GM18502 (cell line): ENCODE results near the gene ZFPM1.

ENCODE experiments used
- ATAC-seq: cut with Tn5 transposase; IDR thresholded peaks from one replicate; pipeline ENCODE4 v1.9.1; 2021; ENCODE audit warnings: mild to moderate bottlenecking; ENCODE audit not compliant: unreplicated experiment, poor library complexity

ZFPM1 gene

GRCh38 chr16:88524274-88524972, 71.3 kb downstream of the ZFPM1 start:
- no peak for ATAC-seq

GRCh38 chr16:88524973-88525662, 72.0 kb downstream of the ZFPM1 start:
- no peak for ATAC-seq

GRCh38 chr16:88525663-88525990, 72.5 kb downstream of the ZFPM1 start:
- no peak for ATAC-seq

- ATAC-seq, result no peak
These were observed 73.2 kb downstream of the ZFPM1 start for GRCh38 chr16:88526008-88526905.

GRCh38 chr16:88526906-88527185, 73.8 kb downstream of the ZFPM1 start:
- no peak for ATAC-seq

- ATAC-seq, result no peak
These were observed 74.3 kb downstream of the ZFPM1 start for GRCh38 chr16:88527186-88527936.

GRCh38 chr16:88527937-88528743, 75.1 kb downstream of the ZFPM1 start:
- ATAC-seq, result no peak

- no peak for ATAC-seq
These were observed 75.8 kb downstream of the ZFPM1 start for GRCh38 chr16:88528902-88529318.

GRCh38 chr16:88529596-88529995, 76.5 kb downstream of the ZFPM1 start:
- ATAC-seq, result no peak

GRCh38 chr16:88530051-88530857, 77.2 kb downstream of the ZFPM1 start:
- no peak for ATAC-seq

GRCh38 chr16:88530858-88531203, 77.8 kb downstream of the ZFPM1 start:
- ATAC-seq, result no peak

- no peak for ATAC-seq
These were observed 78.3 kb downstream of the ZFPM1 start for GRCh38 chr16:88531346-88531745.

- no peak for ATAC-seq
These were observed 78.9 kb downstream of the ZFPM1 start for GRCh38 chr16:88531931-88532433.

GRCh38 chr16:88532434-88533241, 79.6 kb downstream of the ZFPM1 start:
- ATAC-seq, result no peak

GRCh38 chr16:88533381-88533917, 80.4 kb downstream of the ZFPM1 start:
- ATAC-seq, result no peak

GRCh38 chr16:88533932-88534637, 81.0 kb downstream of the ZFPM1 start:
- ATAC-seq, result peak; percentile 60

GRCh38 chr16:88534638-88535190, 81.6 kb downstream of the ZFPM1 start:
- peak; percentile 18 for ATAC-seq
